ENCODE data around the gene APOL1.
A peak's percentile ranks its signal among the peaks of the same experiment; 100 is the strongest.

Gene APOL1

GRCh38 chr22:36239401-36240171 is 13.3 kb upstream of the APOL1 start, which contains the start of gene APOL2:
TSS of gene APOL2 (minus strand) at chr22:36239527. CDS start at chr22:36233162, 6,365 bp downstream.
- TF ChIP-seq NFIC (IDR thresholded peaks at IDR 0.05) (no peak), TCF12 (IDR thresholded peaks at IDR 0.05; ENCODE audit: low read depth) (0 out of 2 replicates have a peak, but pooled peaks have one; percentile 43), CEBPB (IDR thresholded peaks at IDR 0.05) (no peak), YY1 (IDR thresholded peaks at IDR 0.05; ENCODE audit: low read depth) (no peak), ZBTB7A (IDR thresholded peaks at IDR 0.05; ENCODE audit: low read depth) (no peak), TEAD4 (IDR thresholded peaks at IDR 0.05) (0 out of 2 replicates have a peak, but pooled peaks have one; percentile 40), USF1 (IDR thresholded peaks at IDR 0.05) (no peak), EP300 (IDR thresholded peaks at IDR 0.05; ENCODE audit: borderline replicate concordance) (no peak), MAX (IDR thresholded peaks at IDR 0.05) (0 out of 2 replicates have a peak, but pooled peaks have one; percentile 49), EGR1 (IDR thresholded peaks at IDR 0.05) (no peak), TAF1 (IDR thresholded peaks at IDR 0.05; ENCODE audit: low read depth) (no peak), RAD21 (IDR thresholded peaks at IDR 0.05; ENCODE audit: low read depth) (peak; percentile 61)

GRCh38 chr22:36243986-36244385 is 8.9 kb upstream of the APOL1 start:
- TF ChIP-seq MAX (IDR thresholded peaks at IDR 0.05) (no peak), FOXM1 (IDR thresholded peaks at IDR 0.05; ENCODE audit: borderline replicate concordance, low read depth) (no peak), NFIC (IDR thresholded peaks at IDR 0.05) (no peak), YY1 (IDR thresholded peaks at IDR 0.05; ENCODE audit: low read depth) (no peak), EGR1 (IDR thresholded peaks at IDR 0.05) (no peak), TCF12 (IDR thresholded peaks at IDR 0.05; ENCODE audit: low read depth) (no peak), ZBTB7A (IDR thresholded peaks at IDR 0.05; ENCODE audit: low read depth) (no peak), USF1 (IDR thresholded peaks at IDR 0.05) (no peak), RAD21 (IDR thresholded peaks at IDR 0.05; ENCODE audit: low read depth) (no peak), TAF1 (IDR thresholded peaks at IDR 0.05; ENCODE audit: low read depth) (no peak), CEBPB (IDR thresholded peaks at IDR 0.05) (no peak), EP300 (IDR thresholded peaks at IDR 0.05; ENCODE audit: borderline replicate concordance) (no peak), CREB1 (IDR thresholded peaks at IDR 0.05; ENCODE audit: low read depth) (no peak)

- TF ChIP-seq ZBTB7A (IDR thresholded peaks at IDR 0.05; ENCODE audit: low read depth): no peak
- no peak for TF ChIP-seq TAF1 (IDR thresholded peaks at IDR 0.05; ENCODE audit: low read depth)
- no peak for TF ChIP-seq USF1 (IDR thresholded peaks at IDR 0.05)
- no peak for TF ChIP-seq REST (IDR thresholded peaks at IDR 0.05; ENCODE audit: low read depth)
- TF ChIP-seq YY1 (IDR thresholded peaks at IDR 0.05; ENCODE audit: low read depth): no peak
- no peak for TF ChIP-seq EP300 (IDR thresholded peaks at IDR 0.05; ENCODE audit: borderline replicate concordance)
- no peak for TF ChIP-seq CEBPB (IDR thresholded peaks at IDR 0.05)
- TF ChIP-seq CREB1 (IDR thresholded peaks at IDR 0.05; ENCODE audit: low read depth): no peak
- TF ChIP-seq RAD21 (IDR thresholded peaks at IDR 0.05; ENCODE audit: low read depth): no peak
- no peak for TF ChIP-seq MAX (IDR thresholded peaks at IDR 0.05)
- no peak for TF ChIP-seq EGR1 (IDR thresholded peaks at IDR 0.05)
- no peak for TF ChIP-seq TEAD4 (IDR thresholded peaks at IDR 0.05)
- no peak for TF ChIP-seq NFIC (IDR thresholded peaks at IDR 0.05)
- TF ChIP-seq FOXM1 (IDR thresholded peaks at IDR 0.05; ENCODE audit: borderline replicate concordance, low read depth): no peak
- no peak for TF ChIP-seq TCF12 (IDR thresholded peaks at IDR 0.05; ENCODE audit: low read depth)
These were observed 8.2 kb upstream of the APOL1 start for GRCh38 chr22:36244522-36245391.

GRCh38 chr22:36245805-36246356 is 7.1 kb upstream of the APOL1 start:
- TF ChIP-seq REST (IDR thresholded peaks at IDR 0.05; ENCODE audit: low read depth) (no peak), FOXM1 (IDR thresholded peaks at IDR 0.05; ENCODE audit: borderline replicate concordance, low read depth) (no peak), TEAD4 (IDR thresholded peaks at IDR 0.05) (no peak), EP300 (IDR thresholded peaks at IDR 0.05; ENCODE audit: borderline replicate concordance) (no peak), TAF1 (IDR thresholded peaks at IDR 0.05; ENCODE audit: low read depth) (no peak), YY1 (IDR thresholded peaks at IDR 0.05; ENCODE audit: low read depth) (no peak), USF1 (IDR thresholded peaks at IDR 0.05) (no peak), NFIC (IDR thresholded peaks at IDR 0.05) (no peak), ZBTB7A (IDR thresholded peaks at IDR 0.05; ENCODE audit: low read depth) (no peak), CREB1 (IDR thresholded peaks at IDR 0.05; ENCODE audit: low read depth) (no peak), CEBPB (IDR thresholded peaks at IDR 0.05) (no peak), MAX (IDR thresholded peaks at IDR 0.05) (no peak)

All from Ishikawa (cell line).